AG04450 (cell line): ENCODE results near the gene ACO2. TPM values are rescaled to one million over a fixed set of nuclear protein-coding genes. Genes with fewer than 3 reads are reported as not detected.
"Not testable (repeated sequence)": the region's sequence is repeated elsewhere in the genome, so short reads cannot be mapped to it uniquely, and the experiment has no call there.

Experiments
- CTCF ChIA-PET: fragments of 300-600, 350-600 bp; formaldehyde crosslinking; extraction: SDS; loops from one replicate; lab custom pipeline; 2022; ENCODE audit warnings: antibody characterized with exemption, inconsistent platforms; lab: Charles Lee
- POLR2A ChIA-PET: fragments of 350-600 bp; formaldehyde crosslinking; extraction: SDS; loops from one replicate; lab custom pipeline; 2021; ENCODE audit warnings: antibody characterized with exemption, inconsistent platforms; lab: Yijun Ruan, JAX
- DNase-seq: peaks from one replicate; pipeline ENCODE4 v3.0.0-alpha.2; 2011; ENCODE audit warnings: low read depth, low spot score
- H3K27ac ChIP-seq: one replicate; pipeline ENCODE4 v1.5.1; 2012; ENCODE audit warnings: low read depth, low read length, control low read depth
- H3K27me3 ChIP-seq: one replicate; pipeline ENCODE4 v1.6.0; 2012; ENCODE audit warnings: low read length; ENCODE audit not compliant: control insufficient read depth, insufficient read depth
- H3K4me3 ChIP-seq: 2 replicates; pipeline ENCODE4 v1.5.1; 2011; ENCODE audit warnings: mild to moderate bottlenecking, low read depth, low read length, control low read depth
- H3K9me3 ChIP-seq: 2 replicates; pipeline ENCODE4 v1.5.1; 2012; ENCODE audit warnings: low read length; ENCODE audit not compliant: control insufficient read depth, insufficient read depth
- polyA plus RNA-seq: library from polyadenylated mRNA; depleted of rRNA; stranded (reverse); fragments of >200 nt; gene quantifications from 2 replicates; pipeline ENCODE4 v1.2.3, GENCODE V29; 2011
- TF ChIP-seq, protein P1 (sequence below): IDR thresholded peaks from 2 replicates; pipeline ENCODE4 v1.5.1; 2011; ENCODE audit warnings: low read depth, low read length, control low read depth, inconsistent platforms

The ACO2 gene
- polyA plus RNA-seq, 1 experiment, result 32.2 TPM

- CTCF ChIA-PET, result no interaction called here
- H3K27me3 ChIP-seq, result no peaks in the 10 kb centered on the region
- DNase-seq, result no peak
- TF ChIP-seq, protein P1, sequence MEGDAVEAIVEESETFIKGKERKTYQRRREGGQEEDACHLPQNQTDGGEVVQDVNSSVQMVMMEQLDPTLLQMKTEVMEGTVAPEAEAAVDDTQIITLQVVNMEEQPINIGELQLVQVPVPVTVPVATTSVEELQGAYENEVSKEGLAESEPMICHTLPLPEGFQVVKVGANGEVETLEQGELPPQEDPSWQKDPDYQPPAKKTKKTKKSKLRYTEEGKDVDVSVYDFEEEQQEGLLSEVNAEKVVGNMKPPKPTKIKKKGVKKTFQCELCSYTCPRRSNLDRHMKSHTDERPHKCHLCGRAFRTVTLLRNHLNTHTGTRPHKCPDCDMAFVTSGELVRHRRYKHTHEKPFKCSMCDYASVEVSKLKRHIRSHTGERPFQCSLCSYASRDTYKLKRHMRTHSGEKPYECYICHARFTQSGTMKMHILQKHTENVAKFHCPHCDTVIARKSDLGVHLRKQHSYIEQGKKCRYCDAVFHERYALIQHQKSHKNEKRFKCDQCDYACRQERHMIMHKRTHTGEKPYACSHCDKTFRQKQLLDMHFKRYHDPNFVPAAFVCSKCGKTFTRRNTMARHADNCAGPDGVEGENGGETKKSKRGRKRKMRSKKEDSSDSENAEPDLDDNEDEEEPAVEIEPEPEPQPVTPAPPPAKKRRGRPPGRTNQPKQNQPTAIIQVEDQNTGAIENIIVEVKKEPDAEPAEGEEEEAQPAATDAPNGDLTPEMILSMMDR, result no peak
- no peak overlapping the region for H3K27ac ChIP-seq
- POLR2A ChIA-PET, result no interaction called here
- no peaks in the 10 kb centered on the region for H3K9me3 ChIP-seq
- no peak overlapping the region for H3K4me3 ChIP-seq
Measured at GRCh38 chr22:41431656-41432055, 37.3 kb upstream of the ACO2 start.

DNA sequence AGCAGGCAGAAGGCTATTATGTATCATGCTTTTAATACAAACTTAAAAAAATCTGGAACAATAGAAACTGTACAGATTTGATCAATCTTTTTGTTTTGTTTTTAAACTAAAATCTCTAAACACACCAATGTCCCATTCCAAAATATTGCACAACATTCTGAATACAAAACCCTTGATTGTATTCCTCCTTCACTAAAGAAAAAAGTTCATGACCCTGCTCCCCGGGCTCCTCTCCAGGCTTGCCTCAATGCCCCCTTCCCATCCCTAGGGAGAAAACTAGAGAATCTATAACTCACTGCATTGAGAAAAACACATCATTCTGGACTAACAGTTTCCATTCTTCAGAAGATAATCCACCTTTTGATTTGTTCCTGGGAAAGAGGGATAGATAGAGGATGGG lies 35.4 kb upstream of the ACO2 start:
- H3K27ac ChIP-seq, H3K9me3 ChIP-seq, DNase-seq, H3K27me3 ChIP-seq, H3K4me3 ChIP-seq, CTCF ChIA-PET, POLR2A ChIA-PET: not testable (repeated sequence)

- POLR2A ChIA-PET, result interaction anchor here (1.1 kb wide), 1 partner anchor 12 kb away, joined by 3 read pairs; the partner anchor contains the start of gene TOB2
- H3K27ac ChIP-seq, DNase-seq, CTCF ChIA-PET, H3K9me3 ChIP-seq, H3K27me3 ChIP-seq, H3K4me3 ChIP-seq: not testable (repeated sequence)
Measured at GRCh38 chr22:41434361-41435003, 34.4 kb upstream of the ACO2 start.

GRCh38 chr22:41435560-41435959 lies 33.4 kb upstream of the ACO2 start:
- TF ChIP-seq, protein P1, result no peak
- H3K9me3 ChIP-seq, result no peaks in the 10 kb centered on the region
- DNase-seq, result no peak
- ChIA-PET POLR2A (interaction anchor here (1.1 kb wide), 1 partner anchor 11 kb away, joined by 3 read pairs; the partner anchor contains the start of gene TOB2), CTCF (interaction anchor here (2.5 kb wide), 1 partner anchor 82 kb away, joined by 7 read pairs; no protein-coding TSS in a partner anchor)
- no peaks in the 10 kb centered on the region for H3K27me3 ChIP-seq
- no peak overlapping the region for H3K4me3 ChIP-seq
- H3K27ac ChIP-seq, result no peak overlapping the region

DNA sequence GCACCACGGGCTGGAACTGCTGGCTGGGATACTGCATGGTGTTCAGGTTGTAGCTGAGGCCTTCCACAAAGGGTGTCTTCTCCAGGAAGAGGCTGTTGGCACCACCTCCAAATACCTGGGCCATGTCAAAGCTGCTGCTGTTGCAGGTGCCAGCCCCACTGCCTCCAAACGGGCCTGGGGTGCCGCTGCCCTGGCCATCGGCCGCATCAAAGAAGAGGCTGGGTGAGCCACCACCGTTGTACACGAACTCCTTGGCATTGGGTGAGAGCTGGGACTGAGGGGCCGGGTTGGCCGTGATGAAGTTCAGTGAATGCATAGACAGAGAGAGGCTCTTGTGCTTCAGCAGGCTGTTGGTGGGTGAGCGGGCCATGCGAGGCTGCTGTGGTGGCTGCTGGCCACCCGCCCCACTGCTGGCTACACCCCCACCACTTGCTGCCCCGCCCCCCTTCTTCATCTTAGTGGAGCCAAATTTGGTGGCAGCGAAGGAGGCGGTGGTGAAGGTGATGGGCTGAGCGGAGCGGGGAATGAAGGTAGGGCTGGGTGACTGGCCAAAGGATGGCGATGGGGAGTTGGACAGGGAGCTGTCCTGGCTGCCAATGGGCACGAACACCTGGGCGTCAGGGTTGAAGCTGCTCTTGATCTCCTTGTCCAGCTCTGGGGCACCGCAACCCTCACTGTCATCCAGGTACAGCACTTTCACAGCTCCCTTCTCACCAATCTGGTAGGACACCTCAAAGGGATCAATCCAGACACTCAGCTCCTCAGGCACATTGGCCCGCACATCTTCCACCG lies 32.4 kb upstream of the ACO2 start:
- H3K27ac ChIP-seq, result no peak overlapping the region
- no peak for DNase-seq
- H3K27me3 ChIP-seq, result no peaks in the 10 kb centered on the region
- TF ChIP-seq, protein P1, result no peak
- ChIA-PET POLR2A (no interaction called here), CTCF (interaction anchor here (1.0 to 2.5 kb wide), 2 partner anchors 33 to 81 kb away, joined by 3 to 7 read pairs; no protein-coding TSS in a partner anchor)
- no peak overlapping the region for H3K4me3 ChIP-seq
- no peaks in the 10 kb centered on the region for H3K9me3 ChIP-seq
